HFFc6 (cell line): ENCODE results near the gene PLEKHG7. TPM values are rescaled to one million over a fixed set of nuclear protein-coding genes. Genes with fewer than 3 reads are reported as not detected.
A peak's percentile ranks its signal among the peaks of the same experiment; 100 is the strongest.

Experiments used
- DNase-seq: peaks from one replicate; pipeline ENCODE4 v3.0.0-alpha.2; 2018
- H3K27ac Mint-ChIP-seq: 2 replicates; pipeline ENCODE4 v1.8.0; 2020; ENCODE audit warnings: mild to moderate bottlenecking, mixed read lengths
- H3K27me3 Mint-ChIP-seq: 2 replicates; pipeline ENCODE4 v1.8.0; 2021; ENCODE audit warnings: mild to moderate bottlenecking, moderate library complexity, mixed read lengths; ENCODE audit not compliant: insufficient read depth
- H3K36me3 Mint-ChIP-seq: 2 replicates; pipeline ENCODE4 v1.8.0; 2021; ENCODE audit warnings: low read depth, mixed read lengths
- H3K4me1 Mint-ChIP-seq: 2 replicates; pipeline ENCODE4 v1.8.0; 2020; ENCODE audit warnings: low read depth, mixed read lengths
- H3K4me3 Mint-ChIP-seq: 2 replicates; pipeline ENCODE4 v1.8.0; 2020; ENCODE audit warnings: mild to moderate bottlenecking, moderate library complexity, mixed read lengths
- H3K9me3 Mint-ChIP-seq: 2 replicates; pipeline ENCODE4 v1.8.0; 2020; ENCODE audit warnings: mild to moderate bottlenecking, mixed read lengths
- CTCF ChIP-seq: fragments of 200-600 bp; sonication (generic); IDR thresholded peaks from 2 replicates; pipeline ENCODE4 v1.5.0; 2021; ENCODE audit warnings: antibody characterized with exemption, mild to moderate bottlenecking
- total RNA-seq, 6 experiments: library from RNA; stranded (reverse); fragmentation: NEBNext Ultra II Directional; extraction: Animal tissue kit (Norgen Biotek cat#: 25700); gene quantifications; 2 replicates in 1 of 6; 3 replicates in 5 of 6; pipeline ENCODE4 v1.2.3, GENCODE V29; 2021

The PLEKHG7 gene
- total RNA-seq, 6 experiments from 2014 or later = 0.06 TPM; not detected in 5

DNA sequence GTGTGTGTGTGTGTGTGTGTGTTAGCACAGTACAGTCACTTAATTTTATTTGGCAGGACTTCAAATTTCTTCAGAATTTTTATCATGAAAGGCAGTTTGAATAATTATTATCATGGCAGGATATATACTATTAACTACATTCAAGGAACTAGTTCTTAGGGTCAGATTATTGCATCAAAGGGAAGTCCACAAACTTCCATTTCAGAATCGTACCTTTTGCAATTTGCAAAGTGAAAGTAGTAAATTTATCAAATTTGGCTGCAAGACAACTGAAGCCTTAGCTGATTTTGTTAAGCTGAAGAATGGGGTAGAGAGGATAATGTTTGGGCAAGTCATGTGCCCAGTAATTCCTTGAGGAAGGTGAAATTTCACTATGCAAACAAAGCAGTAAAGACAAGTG, 68.2 kb downstream of the PLEKHG7 start:
- Mint-ChIP-seq H3K36me3 (no peaks in the 10 kb centered on the region), H3K27ac (no peak overlapping the region), H3K9me3 (no peaks in the 10 kb centered on the region), H3K4me3 (no peak overlapping the region), H3K4me1 (peaks cover 23% of the 10 kb centered on the region), H3K27me3 (no peaks in the 10 kb centered on the region)
- TF ChIP-seq CTCF = no peak
- no peak for DNase-seq

DNA sequence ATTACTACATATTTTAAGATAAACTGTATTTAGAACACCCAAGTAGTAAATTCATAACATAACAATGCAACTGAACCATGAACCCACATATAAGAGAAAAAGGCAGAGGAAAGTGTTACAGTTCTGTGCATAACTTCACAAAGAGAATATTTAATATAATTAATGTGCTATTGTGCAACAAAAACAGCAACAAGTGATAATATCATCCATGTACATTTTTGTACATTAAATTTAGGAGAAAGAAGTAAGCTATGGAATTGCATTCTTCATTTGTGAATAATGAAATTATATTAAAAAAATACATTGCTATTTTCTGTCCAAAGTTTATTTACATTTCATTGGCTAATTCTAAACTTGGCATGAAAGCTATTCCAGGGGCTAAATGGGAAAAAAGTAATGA, 72.6 kb downstream of the PLEKHG7 start:
- DNase-seq = no peak
- no peak for TF ChIP-seq CTCF
- no peak overlapping the region for H3K27ac Mint-ChIP-seq
- peaks cover 9% of the 10 kb centered on the region for H3K4me1 Mint-ChIP-seq
- H3K36me3 Mint-ChIP-seq = peaks cover 24% of the 10 kb centered on the region
- H3K27me3 Mint-ChIP-seq = no peaks in the 10 kb centered on the region
- no peak overlapping the region for H3K4me3 Mint-ChIP-seq
- H3K9me3 Mint-ChIP-seq = no peaks in the 10 kb centered on the region

GRCh38 chr12:92778525-92778924, 75.7 kb downstream of the PLEKHG7 start:
- no peaks in the 10 kb centered on the region for H3K27me3 Mint-ChIP-seq
- TF ChIP-seq CTCF = no peak

DNA sequence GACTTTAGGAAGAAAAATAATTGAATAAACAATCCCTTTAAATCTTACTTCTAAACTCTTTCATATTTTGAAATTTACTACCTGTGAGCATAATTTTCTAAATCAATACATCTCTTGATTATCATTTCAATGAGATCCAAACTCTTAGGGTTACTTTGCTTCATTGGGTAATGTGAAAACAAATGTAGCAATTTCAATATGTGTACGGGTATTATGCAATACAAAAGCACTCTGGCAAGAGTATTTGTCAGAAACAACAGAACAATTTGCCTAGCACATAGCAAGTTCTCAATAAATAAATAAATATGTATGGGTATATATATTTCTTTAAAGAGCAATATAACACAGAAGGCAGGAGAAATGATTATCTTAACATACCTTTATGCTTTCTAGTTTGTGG, 77.1 kb downstream of the PLEKHG7 start:
- no peak for DNase-seq
- Mint-ChIP-seq H3K27me3 (no peaks in the 10 kb centered on the region; the same call in 1 of the 2 replicates), H3K4me1 (peaks cover 20% of the 10 kb centered on the region), H3K27ac (no peak overlapping the region), H3K9me3 (no peaks in the 10 kb centered on the region), H3K4me3 (no peak overlapping the region), H3K36me3 (peaks cover 31% of the 10 kb centered on the region)
- TF ChIP-seq CTCF = no peak

More at GRCh38 chr12:92778525-92778924, 75.7 kb downstream of the PLEKHG7 start:
- no peak overlapping the region for H3K27ac Mint-ChIP-seq
- no peaks in the 10 kb centered on the region for H3K9me3 Mint-ChIP-seq
- H3K36me3 Mint-ChIP-seq = peaks cover 31% of the 10 kb centered on the region
- peaks cover 7% of the 10 kb centered on the region for H3K4me1 Mint-ChIP-seq
- no peak overlapping the region for H3K4me3 Mint-ChIP-seq
- DNase-seq = no peak

DNA sequence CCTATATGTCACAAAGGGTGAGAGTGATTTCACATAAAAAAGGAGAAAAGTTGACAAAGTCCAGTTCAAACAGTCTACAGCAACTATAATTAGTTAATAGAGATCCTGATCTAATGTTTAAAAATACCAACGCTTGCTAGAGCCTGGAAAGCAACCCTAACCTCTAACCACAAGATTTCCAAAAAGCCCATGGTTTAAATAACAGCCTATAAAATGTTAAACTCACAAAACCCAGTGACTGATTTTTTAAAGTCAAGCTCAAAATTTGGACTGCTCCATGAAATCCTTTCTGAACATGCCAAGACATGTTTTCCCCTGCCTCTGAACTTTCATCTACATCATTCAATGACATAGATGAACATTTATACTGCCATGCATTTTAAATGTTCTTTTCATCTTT, 81.6 kb downstream of the PLEKHG7 start:
- TF ChIP-seq CTCF = no peak
- peak; percentile 65 for DNase-seq
- Mint-ChIP-seq H3K27ac (peak overlapping the region; percentile 86), H3K9me3 (no peaks in the 10 kb centered on the region), H3K36me3 (peaks cover 15% of the 10 kb centered on the region), H3K27me3 (no peaks in the 10 kb centered on the region; the same call in 1 of the 2 replicates), H3K4me3 (peak overlapping the region; percentile 54), H3K4me1 (peaks cover 43% of the 10 kb centered on the region)
